Measurements from ENCODE around the gene TAS2R3.
"Not testable (repeated sequence)": the region's sequence is repeated elsewhere in the genome, so short reads cannot be mapped to it uniquely, and the experiment has no call there.

The TAS2R3 gene

DNA sequence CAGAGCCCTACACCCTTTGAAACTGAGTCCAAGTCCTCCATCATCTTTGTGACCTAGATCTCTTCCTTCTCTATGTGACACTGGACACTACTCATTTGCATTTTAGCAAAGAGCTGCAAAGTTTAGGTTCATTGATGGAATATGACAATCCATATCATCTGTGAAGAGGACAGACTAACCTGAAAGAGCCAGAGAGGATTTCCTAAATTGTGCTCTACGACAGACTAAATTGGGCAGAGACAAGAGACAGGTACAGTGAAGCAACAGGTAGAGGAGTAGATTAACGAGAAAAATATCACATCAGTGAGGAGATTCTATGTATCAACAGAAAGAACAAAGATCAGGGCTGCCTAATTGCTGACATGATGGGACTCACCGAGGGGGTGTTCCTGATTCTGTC lies at the start of gene TAS2R3:
TSS of gene TAS2R3 (plus strand) at position 301 of the 400 bp plus-strand sequence. CDS start at position 363, 62 bp downstream.
- in situ Hi-C loops (cut with HindIII; ENCODE audit: low sequenced_read_pairs) = no loop called here

DNA sequence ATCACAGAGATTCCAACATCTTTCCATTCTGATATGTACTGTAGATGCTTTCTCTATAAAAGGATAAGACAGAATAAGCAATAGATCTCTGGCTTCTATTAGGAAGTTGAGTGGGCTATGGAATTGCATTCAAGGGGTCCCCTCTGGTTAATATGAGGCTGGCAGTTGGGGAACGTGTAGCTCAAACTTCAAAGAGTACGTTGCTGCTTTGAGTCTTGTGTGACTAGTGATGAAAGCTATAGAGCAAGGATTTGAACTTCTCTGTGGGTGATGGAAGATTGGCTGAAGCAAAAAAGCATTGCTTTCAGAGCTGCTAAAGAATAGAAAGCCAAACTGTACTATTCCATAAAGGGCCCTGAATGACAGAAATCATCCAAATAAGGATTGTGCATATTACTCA lies 49.3 kb upstream of the TAS2R3 start:
- in situ Hi-C loops (cut with HindIII; ENCODE audit: low sequenced_read_pairs) = no loop called here

GRCh38 chr7:141715018-141715417 lies 48.9 kb upstream of the TAS2R3 start:
- in situ Hi-C loops (cut with HindIII; ENCODE audit: low sequenced_read_pairs) = no loop called here

GRCh38 chr7:141715794-141716689 lies 47.9 kb upstream of the TAS2R3 start:
- in situ Hi-C loops (cut with HindIII; ENCODE audit: low sequenced_read_pairs) = no loop called here

DNA sequence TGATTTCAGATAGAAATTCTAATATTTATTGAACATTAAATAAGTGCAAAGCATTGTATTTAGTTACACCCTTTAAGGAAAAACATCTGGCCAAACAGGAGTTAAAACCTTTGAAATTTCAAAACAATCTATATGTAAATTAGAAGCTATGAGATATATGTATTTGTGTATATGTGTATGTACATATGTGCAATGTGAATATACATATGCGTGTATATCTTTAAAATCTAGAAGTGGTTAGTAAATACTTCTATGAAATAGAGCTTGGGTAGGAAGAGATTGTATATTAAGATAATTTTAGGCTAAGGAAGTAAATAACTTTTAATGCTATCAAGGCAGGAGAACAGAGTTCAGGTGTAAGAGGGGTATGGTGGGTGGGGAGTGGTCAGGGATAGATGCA lies 46.4 kb upstream of the TAS2R3 start:
- in situ Hi-C loops (cut with HindIII; ENCODE audit: low sequenced_read_pairs) = no loop called here

GRCh38 chr7:141722529-141722928 lies 41.4 kb upstream of the TAS2R3 start:
- in situ Hi-C loops (cut with HindIII; ENCODE audit: low sequenced_read_pairs) = no loop called here

GRCh38 chr7:141729020-141729419 lies 34.9 kb upstream of the TAS2R3 start:
- in situ Hi-C loops (cut with HindIII; ENCODE audit: low sequenced_read_pairs) = no loop called here

GRCh38 chr7:141731476-141732149 lies 32.3 kb upstream of the TAS2R3 start:
- in situ Hi-C loops (cut with HindIII; ENCODE audit: low sequenced_read_pairs) = no loop called here

- in situ Hi-C loops (cut with HindIII; ENCODE audit: low sequenced_read_pairs) = no loop called here
Observed at GRCh38 chr7:141737118-141737835, 26.6 kb upstream of the TAS2R3 start.

DNA sequence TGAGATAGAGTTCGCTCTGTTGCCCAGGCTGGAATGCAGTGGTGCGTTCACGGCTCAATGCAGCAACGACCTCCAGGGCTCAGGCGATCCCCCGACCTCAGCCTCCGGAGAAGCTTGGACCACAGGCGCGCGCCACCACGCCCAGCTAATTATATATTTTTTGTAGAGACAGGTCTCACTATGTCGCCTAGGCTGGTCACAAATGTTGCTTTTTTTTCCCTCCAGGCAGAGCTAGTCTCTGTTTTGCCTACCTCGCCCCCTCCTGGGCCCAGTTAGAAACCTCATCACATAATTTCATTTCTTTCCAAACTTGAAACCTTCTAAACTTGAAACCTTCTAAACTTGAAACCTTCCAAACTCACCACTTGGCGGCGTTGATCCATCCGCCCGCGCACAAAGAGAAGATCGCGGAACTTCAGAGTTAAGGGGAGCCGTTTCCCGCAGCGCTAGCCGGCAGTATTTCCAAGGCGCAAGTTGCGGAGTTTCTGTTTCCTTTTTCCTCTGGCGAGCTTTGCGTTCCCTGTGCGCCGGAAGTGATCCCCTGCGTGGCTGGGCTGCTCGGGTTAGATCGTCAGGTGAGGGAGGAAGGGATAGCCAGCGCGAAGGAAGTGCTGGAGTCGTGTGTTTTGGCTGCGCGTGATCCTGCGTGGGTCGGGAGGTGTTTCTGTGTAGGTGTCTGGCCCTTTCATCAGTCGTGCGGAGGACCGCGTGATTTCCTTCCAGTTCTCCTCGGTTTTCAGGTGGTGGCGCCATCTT lies 25.9 kb upstream of the TAS2R3 start, which contains the start of gene SSBP1:
TSS of gene SSBP1 (plus strand) at position 523 of the 756 bp plus-strand sequence. CDS start 809 bp downstream, outside the sequence.
- in situ Hi-C loops (cut with HindIII; ENCODE audit: low sequenced_read_pairs) = no loop called here

GRCh38 chr7:141738592-141739013 lies 25.3 kb upstream of the TAS2R3 start:
- in situ Hi-C loops (cut with HindIII; ENCODE audit: low sequenced_read_pairs) = no loop called here

GRCh38 chr7:141739250-141739649 lies 24.6 kb upstream of the TAS2R3 start:
- in situ Hi-C loops (cut with HindIII; ENCODE audit: low sequenced_read_pairs) = no loop called here

DNA sequence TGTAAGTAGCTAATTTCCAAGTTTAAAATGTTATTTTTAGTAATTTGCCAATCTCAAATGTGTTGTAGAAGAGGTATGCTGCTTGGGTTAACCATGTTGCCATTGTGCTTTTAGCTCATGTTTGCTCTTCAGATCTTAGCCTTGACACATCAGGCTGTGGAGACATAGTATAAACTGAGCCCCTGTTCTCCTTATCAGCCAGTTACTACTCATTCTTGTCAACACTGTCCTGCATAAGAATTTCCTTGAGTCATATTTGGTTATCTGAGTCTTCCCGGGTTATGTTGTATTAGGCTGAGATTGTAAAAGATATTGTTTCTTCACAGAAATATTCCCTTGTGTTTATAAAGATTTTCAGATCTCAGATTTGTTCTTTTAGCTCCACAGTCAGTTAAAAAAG lies 21.7 kb upstream of the TAS2R3 start:
- in situ Hi-C loops (cut with HindIII; ENCODE audit: low sequenced_read_pairs) = no loop called here

GRCh38 chr7:141744131-141744530 lies 19.8 kb upstream of the TAS2R3 start:
- in situ Hi-C loops (cut with HindIII; ENCODE audit: low sequenced_read_pairs) = no loop called here

DNA sequence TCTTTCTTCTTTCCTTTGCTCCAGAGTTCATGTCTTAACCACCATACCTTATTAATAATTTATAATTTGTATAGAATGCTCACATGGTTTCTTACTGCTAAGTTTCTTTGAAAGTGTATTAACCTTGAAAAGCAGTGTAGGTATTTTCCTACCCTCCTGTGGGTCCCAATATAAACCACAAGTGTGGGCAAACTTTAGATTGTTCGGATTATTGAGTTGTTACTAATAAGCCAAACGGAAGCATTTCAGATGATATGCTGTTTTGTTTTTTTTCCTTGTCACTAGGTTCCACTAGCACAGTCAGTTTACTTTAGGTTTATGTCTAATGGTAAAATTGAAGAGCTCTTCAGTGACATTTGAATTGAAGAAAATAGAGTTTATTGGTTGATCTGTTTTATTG lies 15.5 kb upstream of the TAS2R3 start:
- in situ Hi-C loops (cut with HindIII; ENCODE audit: low sequenced_read_pairs) = no loop called here

GRCh38 chr7:141751904-141752303 lies 12.0 kb upstream of the TAS2R3 start:
- in situ Hi-C loops (cut with HindIII; ENCODE audit: low sequenced_read_pairs) = not testable (repeated sequence)

GRCh38 chr7:141752634-141753033 lies 11.3 kb upstream of the TAS2R3 start:
- in situ Hi-C loops (cut with HindIII; ENCODE audit: low sequenced_read_pairs) = no loop called here

DNA sequence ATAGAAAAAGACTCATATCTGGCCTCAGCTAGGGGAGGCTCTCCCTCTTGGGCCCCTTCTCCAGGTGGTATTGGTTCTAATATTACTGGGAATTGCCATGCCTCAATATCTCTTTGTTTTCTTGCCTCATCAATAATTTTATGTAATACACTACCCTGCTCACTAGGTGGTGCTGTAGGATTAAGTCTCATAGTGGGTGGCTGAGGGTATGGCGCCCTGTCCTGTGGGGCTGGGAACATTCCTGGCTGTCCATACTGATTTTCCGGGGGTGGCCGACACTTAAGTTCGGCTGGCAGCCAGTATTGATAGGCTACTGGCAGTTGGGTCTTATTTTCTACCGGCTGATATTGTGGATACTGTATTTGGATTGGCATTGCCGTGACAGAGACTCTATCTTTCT lies 9.0 kb upstream of the TAS2R3 start:
- in situ Hi-C loops (cut with HindIII; ENCODE audit: low sequenced_read_pairs) = no loop called here

DNA sequence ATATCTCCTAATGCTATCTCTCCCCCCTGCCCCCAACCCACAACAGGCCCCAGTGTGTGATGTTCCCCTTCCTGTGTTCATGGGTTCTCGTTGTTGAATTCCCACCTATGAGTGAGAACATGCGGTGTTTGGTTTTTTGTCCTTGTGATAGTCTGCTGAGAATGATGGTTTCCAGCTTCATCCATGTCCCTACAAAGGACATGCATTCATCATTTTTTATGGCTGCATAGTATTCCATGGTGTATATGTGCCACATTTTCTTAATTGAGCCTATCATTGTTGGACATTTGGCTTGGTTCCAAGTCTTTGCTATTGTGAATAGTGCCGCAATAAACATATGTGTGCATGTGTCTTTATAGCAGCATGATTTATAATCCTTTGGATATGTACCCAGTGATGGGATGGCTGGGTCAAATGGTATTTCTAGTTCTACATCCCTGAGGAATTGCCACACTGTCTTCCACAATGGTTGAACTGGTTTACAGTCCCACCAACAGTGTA lies 6.2 kb downstream of the TAS2R3 start:
- in situ Hi-C loops (cut with HindIII; ENCODE audit: low sequenced_read_pairs) = not testable (repeated sequence)

DNA sequence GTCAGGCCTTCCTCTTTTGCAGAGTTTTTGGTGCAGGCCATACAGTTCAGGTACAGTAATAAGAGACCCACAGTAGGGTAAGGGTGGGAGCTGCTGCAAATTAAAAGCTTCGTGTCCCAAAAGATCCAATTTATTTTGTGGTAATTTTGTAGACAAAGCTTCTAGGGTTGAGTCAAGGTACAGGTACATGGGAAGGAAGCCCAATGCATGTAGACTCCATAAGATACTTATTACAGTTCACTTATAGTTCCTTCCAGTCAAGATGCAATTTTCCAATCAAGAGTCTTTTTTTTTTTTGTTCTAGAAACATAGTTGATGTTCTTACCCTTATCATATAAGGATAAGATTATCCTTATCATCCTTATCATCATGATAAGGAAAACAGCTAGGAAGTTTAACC lies 12.5 kb downstream of the TAS2R3 start, which contains the start of gene TAS2R4:
TSS of gene TAS2R4 (plus strand) at position 301 of the 400 bp plus-strand sequence. CDS start 1,815 bp downstream, outside the sequence.
- in situ Hi-C loops (cut with HindIII; ENCODE audit: low sequenced_read_pairs) = no loop called here
